ENCODE measurements around the gene RPS3. TPM values are rescaled to one million over a fixed set of nuclear protein-coding genes. Genes with fewer than 3 reads are reported as not detected.
"Not testable (repeated sequence)": the region's sequence is repeated elsewhere in the genome, so short reads cannot be mapped to it uniquely, and the experiment has no call there.

The RPS3 gene
- total RNA-seq, 2 experiments from 2014 or later, result 4,423 to 4,525 TPM

- CTCF ChIA-PET, result interaction anchor here (1.5 to 3.1 kb wide), 3 partner anchors 23 to 82 kb away, joined by 3 to 18 read pairs (median 12); no protein-coding TSS in a partner anchor
- H3K4me3 Mint-ChIP-seq; H3K36me3 Mint-ChIP-seq; intact Hi-C loops (cut with micrococcal nuclease); H3K27ac Mint-ChIP-seq; H3K9me3 Mint-ChIP-seq; DNase-seq; H3K4me1 Mint-ChIP-seq (ENCODE audit: low read depth); H3K27me3 Mint-ChIP-seq: not testable (repeated sequence)
- POLR2A ChIA-PET, result interaction anchor here (0.7 kb wide), 1 partner anchor 378 kb away, joined by 5 read pairs; no protein-coding TSS in a partner anchor
Measured at GRCh38 chr11:75362285-75362684, 37.0 kb upstream of the RPS3 start.

- no peaks in the 10 kb centered on the region for H3K36me3 Mint-ChIP-seq
Measured at GRCh38 chr11:75365711-75366181, 33.6 kb upstream of the RPS3 start.

DNA sequence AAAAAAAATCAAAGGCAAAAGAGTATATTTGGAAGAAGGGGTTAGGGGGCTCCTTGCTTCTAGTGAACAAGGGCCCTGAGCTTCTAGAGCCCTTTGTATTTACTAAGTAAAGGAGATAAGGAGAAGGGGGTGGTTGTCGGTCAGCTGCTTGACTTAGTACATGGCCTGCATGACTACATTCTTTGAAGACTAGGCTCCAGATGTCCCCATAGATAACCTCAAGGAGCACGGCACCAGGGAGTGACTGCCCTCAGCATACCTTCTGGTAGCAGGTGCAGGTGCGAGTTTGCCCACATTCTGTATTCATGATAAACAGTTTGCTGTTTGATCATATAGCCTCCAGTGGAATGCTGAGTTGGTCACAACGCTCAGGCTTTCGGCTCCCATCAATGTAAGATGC is 32.5 kb upstream of the RPS3 start:
- POLR2A ChIA-PET; H3K27ac Mint-ChIP-seq; H3K36me3 Mint-ChIP-seq; H3K4me3 Mint-ChIP-seq; CTCF ChIA-PET; H3K4me1 Mint-ChIP-seq (ENCODE audit: low read depth); H3K9me3 Mint-ChIP-seq; intact Hi-C loops (cut with micrococcal nuclease); DNase-seq; H3K27me3 Mint-ChIP-seq: not testable (repeated sequence)

More at GRCh38 chr11:75365711-75366181, 33.6 kb upstream of the RPS3 start:
- Mint-ChIP-seq H3K27ac (no peak overlapping the region), H3K4me3 (no peak overlapping the region), H3K9me3 (peaks cover 3% of the 10 kb centered on the region), H3K4me1 (ENCODE audit: low read depth) (peaks cover 2% of the 10 kb centered on the region), H3K27me3 (peaks cover 1% of the 10 kb centered on the region)
- intact Hi-C loops (cut with micrococcal nuclease), result no loop called here
- POLR2A ChIA-PET, result no interaction called here
- no peak for DNase-seq
- CTCF ChIA-PET, result no interaction called here

GRCh38 chr11:75369560-75370255 is 29.6 kb upstream of the RPS3 start:
- no peak overlapping the region for H3K4me3 Mint-ChIP-seq
- H3K4me1 Mint-ChIP-seq (ENCODE audit: low read depth), result peaks cover 2% of the 10 kb centered on the region
- DNase-seq, result no peak
- CTCF ChIA-PET, result interaction anchor here (0.5 kb wide), 1 partner anchor 41 kb away, joined by 3 read pairs; no protein-coding TSS in a partner anchor
- H3K9me3 Mint-ChIP-seq, result peaks cover 3% of the 10 kb centered on the region
- intact Hi-C loops (cut with micrococcal nuclease), result no loop called here
- POLR2A ChIA-PET, result no interaction called here
- H3K27ac Mint-ChIP-seq, result no peak overlapping the region
- H3K36me3 Mint-ChIP-seq, result no peaks in the 10 kb centered on the region
- no peaks in the 10 kb centered on the region for H3K27me3 Mint-ChIP-seq

GRCh38 chr11:75371949-75372876 is 27.1 kb upstream of the RPS3 start:
- ChIA-PET CTCF (interaction anchor here (0.7 to 1.7 kb wide), 6 partner anchors 8 to 633 kb away, joined by 3 to 9 read pairs (median 3); no protein-coding TSS in a partner anchor), POLR2A (no interaction called here)
- peaks cover 3% of the 10 kb centered on the region for H3K9me3 Mint-ChIP-seq
- intact Hi-C loops (cut with micrococcal nuclease), result no loop called here
- H3K4me1 Mint-ChIP-seq (ENCODE audit: low read depth), result peaks cover 2% of the 10 kb centered on the region
- no peak for DNase-seq
- no peak overlapping the region for H3K27ac Mint-ChIP-seq
- H3K4me3 Mint-ChIP-seq, result no peak overlapping the region
- H3K36me3 Mint-ChIP-seq, result no peaks in the 10 kb centered on the region
- no peaks in the 10 kb centered on the region for H3K27me3 Mint-ChIP-seq

GRCh38 chr11:75373201-75373600 is 26.1 kb upstream of the RPS3 start:
- DNase-seq, result no peak
- Mint-ChIP-seq H3K9me3 (peaks cover 3% of the 10 kb centered on the region), H3K4me3 (no peak overlapping the region), H3K27ac (no peak overlapping the region), H3K4me1 (ENCODE audit: low read depth) (peaks cover 2% of the 10 kb centered on the region), H3K36me3 (no peaks in the 10 kb centered on the region), H3K27me3 (no peaks in the 10 kb centered on the region)
- ChIA-PET CTCF (interaction anchor here (1.2 to 1.7 kb wide), 2 partner anchors 93 to 95 kb away, joined by 3 to 9 read pairs; no protein-coding TSS in a partner anchor), POLR2A (no interaction called here)
- intact Hi-C loops (cut with micrococcal nuclease), result no loop called here

DNA sequence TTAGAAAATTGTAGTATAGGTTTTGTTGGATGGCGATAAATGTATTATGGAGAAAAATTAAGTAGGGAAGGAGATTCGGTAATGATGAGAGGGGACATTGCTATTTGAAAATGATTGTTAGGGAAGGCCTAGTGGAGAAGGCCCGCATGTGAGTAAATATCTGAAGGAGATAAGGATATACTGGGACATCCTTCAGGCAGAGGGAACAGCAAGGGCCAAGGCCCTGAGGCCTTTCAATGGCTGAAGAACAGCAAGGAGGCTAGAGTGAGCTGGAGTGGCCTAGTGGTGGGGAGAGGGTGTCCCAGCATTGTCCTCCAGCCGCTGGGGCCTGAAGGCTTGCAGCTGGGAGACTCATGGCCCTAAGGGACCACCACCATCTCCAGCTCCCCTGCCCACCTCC is 24.7 kb upstream of the RPS3 start:
- ChIA-PET CTCF (interaction anchor here (0.7 to 1.0 kb wide), 2 partner anchors 9 to 13 kb away, joined by 3 to 4 read pairs; no protein-coding TSS in a partner anchor), POLR2A (no interaction called here)
- Mint-ChIP-seq H3K36me3 (no peaks in the 10 kb centered on the region), H3K27me3 (no peaks in the 10 kb centered on the region), H3K9me3 (no peaks in the 10 kb centered on the region), H3K27ac (no peak overlapping the region), H3K4me3 (no peak overlapping the region), H3K4me1 (ENCODE audit: low read depth) (peaks cover 2% of the 10 kb centered on the region)
- intact Hi-C loops (cut with micrococcal nuclease), result no loop called here
- DNase-seq, result no peak

DNA sequence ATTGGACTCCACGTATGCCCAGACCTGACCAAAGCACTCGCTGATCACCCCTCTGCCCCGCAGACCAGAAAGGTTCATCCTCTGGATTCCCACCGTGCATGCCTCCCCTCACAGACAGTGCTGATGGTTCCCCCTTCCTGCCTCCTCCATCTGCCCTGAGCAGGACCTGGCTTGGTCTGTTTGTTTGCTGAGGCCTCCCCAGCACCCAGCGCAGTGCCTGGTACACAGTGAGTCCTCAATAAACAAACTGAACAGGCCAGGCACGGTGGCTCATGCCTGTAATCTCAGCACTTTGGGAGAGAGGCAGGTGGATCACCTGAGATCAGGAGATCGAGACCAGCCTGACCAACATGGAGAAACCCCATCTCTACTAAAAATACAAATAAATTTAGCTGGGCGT is 23.7 kb upstream of the RPS3 start:
- no peaks in the 10 kb centered on the region for H3K36me3 Mint-ChIP-seq
- POLR2A ChIA-PET, result no interaction called here
- DNase-seq, result no peak
- H3K27me3 Mint-ChIP-seq, result no peaks in the 10 kb centered on the region
- intact Hi-C loops (cut with micrococcal nuclease), result no loop called here
- no peak overlapping the region for H3K4me3 Mint-ChIP-seq
- no peaks in the 10 kb centered on the region for H3K9me3 Mint-ChIP-seq
- no peak overlapping the region for H3K27ac Mint-ChIP-seq
- no peaks in the 10 kb centered on the region for H3K4me1 Mint-ChIP-seq (ENCODE audit: low read depth)
- CTCF ChIA-PET, result interaction anchor here (2.4 kb wide), 1 partner anchor 96 kb away, joined by 9 read pairs; no protein-coding TSS in a partner anchor

DNA sequence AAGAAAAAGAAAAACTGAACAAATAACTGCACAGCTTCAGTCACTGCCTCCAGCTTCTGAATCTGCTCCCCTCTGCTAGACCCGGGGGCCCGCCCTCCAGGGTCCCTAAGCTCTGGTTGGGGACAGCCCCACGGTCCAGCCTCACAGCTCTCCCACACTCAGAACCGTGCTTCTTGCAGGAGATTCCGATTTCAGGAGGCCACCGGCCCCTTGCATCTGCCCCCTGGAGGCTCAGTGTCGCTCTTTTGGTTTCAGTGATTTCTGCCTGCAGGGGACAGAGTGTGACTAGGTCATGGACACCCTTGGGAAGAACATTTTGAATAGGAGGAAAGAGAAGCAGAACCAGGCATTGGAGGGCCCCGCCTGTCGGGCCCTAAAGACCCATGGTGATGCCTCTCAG is 23.1 kb upstream of the RPS3 start:
- intact Hi-C loops (cut with micrococcal nuclease), result no loop called here
- Mint-ChIP-seq H3K27me3 (no peaks in the 10 kb centered on the region), H3K4me1 (ENCODE audit: low read depth) (no peaks in the 10 kb centered on the region), H3K27ac (no peak overlapping the region), H3K4me3 (no peak overlapping the region), H3K9me3 (no peaks in the 10 kb centered on the region), H3K36me3 (no peaks in the 10 kb centered on the region)
- ChIA-PET CTCF (interaction anchor here (2.4 kb wide), 1 partner anchor 96 kb away, joined by 9 read pairs; no protein-coding TSS in a partner anchor), POLR2A (no interaction called here)
- DNase-seq, result no peak

- H3K4me3 Mint-ChIP-seq; H3K4me1 Mint-ChIP-seq (ENCODE audit: low read depth); H3K27me3 Mint-ChIP-seq; DNase-seq; POLR2A ChIA-PET; H3K9me3 Mint-ChIP-seq; H3K36me3 Mint-ChIP-seq; intact Hi-C loops (cut with micrococcal nuclease); H3K27ac Mint-ChIP-seq: not testable (repeated sequence)
- CTCF ChIA-PET, result interaction anchor here (14.3 kb wide), 1 partner anchor 101 kb away, joined by 435 read pairs; no protein-coding TSS in a partner anchor
Measured at GRCh38 chr11:75378776-75379175, 20.5 kb upstream of the RPS3 start.

DNA sequence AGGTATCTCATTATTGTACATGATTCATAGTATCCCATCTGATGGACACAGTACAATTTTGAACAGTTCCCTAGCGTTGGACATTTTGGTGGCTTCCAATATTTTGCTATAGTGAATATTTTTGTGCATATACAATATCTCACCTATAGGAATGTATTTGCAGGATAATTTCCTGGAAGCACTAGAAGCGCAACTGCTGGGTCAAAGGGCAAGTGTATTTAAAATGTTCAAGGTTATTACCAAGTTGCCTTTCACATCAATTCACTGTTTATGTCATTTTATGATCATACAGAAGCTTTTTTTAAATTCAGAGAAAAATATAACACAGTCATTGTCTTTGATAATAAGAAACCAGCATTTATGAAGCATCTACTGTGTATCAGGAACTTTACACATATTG is 19.1 kb upstream of the RPS3 start:
- ChIA-PET POLR2A (no interaction called here), CTCF (interaction anchor here (1.2 to 14.3 kb wide), 2 partner anchors 9 to 103 kb away, joined by 3 to 435 read pairs; no protein-coding TSS in a partner anchor)
- Mint-ChIP-seq H3K36me3 (no peaks in the 10 kb centered on the region), H3K27me3 (no peaks in the 10 kb centered on the region), H3K27ac (no peak overlapping the region), H3K4me3 (no peak overlapping the region), H3K9me3 (no peaks in the 10 kb centered on the region), H3K4me1 (ENCODE audit: low read depth) (peaks cover 16% of the 10 kb centered on the region)
- no peak for DNase-seq
- intact Hi-C loops (cut with micrococcal nuclease), result no loop called here

All from activated CD4-positive, alpha-beta memory T cell treated with anti-CD3 and anti-CD28 coated beads for 36 hours (primary cell).